Measurements from ENCODE around the gene LANCL2.

DNA sequence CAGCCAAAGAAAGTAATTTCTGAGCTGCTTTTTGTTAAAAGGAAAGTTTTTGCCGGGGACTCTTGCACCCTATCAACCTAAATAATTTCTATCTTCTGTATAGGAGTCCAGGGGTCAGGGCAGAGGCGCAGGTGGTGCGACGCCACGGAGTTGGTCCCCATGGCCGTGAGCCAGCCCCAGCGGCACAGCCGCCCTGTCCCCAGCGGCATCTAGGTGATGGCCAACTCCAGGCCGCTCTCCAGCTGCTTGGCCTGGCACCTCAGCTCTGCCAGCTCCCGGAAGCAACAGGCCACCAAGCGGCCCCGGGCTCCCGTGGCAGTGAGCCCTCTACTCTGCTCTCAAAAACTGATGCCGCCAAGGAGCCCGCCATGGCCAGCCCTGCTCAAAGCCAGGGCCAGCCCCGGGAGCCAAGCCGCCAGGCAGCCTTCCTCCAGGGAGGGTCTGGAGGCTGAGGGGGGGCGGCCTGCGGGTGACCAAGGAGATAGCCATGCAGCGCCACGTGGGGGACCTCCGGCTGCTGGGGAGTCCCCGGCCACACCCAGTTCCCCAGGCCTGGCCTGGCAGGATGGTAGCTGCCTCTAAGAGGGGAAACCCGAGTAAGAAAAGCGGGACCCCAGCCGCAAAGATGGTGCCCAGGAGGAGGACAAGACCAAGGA, 22.8 kb upstream of the LANCL2 start:
- TF ChIP-seq, protein P1, sequence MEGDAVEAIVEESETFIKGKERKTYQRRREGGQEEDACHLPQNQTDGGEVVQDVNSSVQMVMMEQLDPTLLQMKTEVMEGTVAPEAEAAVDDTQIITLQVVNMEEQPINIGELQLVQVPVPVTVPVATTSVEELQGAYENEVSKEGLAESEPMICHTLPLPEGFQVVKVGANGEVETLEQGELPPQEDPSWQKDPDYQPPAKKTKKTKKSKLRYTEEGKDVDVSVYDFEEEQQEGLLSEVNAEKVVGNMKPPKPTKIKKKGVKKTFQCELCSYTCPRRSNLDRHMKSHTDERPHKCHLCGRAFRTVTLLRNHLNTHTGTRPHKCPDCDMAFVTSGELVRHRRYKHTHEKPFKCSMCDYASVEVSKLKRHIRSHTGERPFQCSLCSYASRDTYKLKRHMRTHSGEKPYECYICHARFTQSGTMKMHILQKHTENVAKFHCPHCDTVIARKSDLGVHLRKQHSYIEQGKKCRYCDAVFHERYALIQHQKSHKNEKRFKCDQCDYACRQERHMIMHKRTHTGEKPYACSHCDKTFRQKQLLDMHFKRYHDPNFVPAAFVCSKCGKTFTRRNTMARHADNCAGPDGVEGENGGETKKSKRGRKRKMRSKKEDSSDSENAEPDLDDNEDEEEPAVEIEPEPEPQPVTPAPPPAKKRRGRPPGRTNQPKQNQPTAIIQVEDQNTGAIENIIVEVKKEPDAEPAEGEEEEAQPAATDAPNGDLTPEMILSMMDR (IDR thresholded peaks at IDR 0.05), result no peak
- no peak for TF ChIP-seq EP300 (IDR thresholded peaks at IDR 0.05)
